Hindlimb muscle (tissue), 1 donor: ENCODE data around the gene FADS1. TPM values are rescaled to one million over a fixed set of nuclear protein-coding genes. Genes with fewer than 3 reads are reported as not detected.
A peak's percentile ranks its signal among the peaks of the same experiment; 100 is the strongest.

Source experiments
- DNase-seq: peaks from one replicate; pipeline ENCODE4 v3.0.0-alpha.2; 2013
- polyA plus RNA-seq: library from polyadenylated mRNA; unstranded; fragments of 120-200 nt; gene quantifications from one replicate; pipeline ENCODE4 v1.2.1, GENCODE V29; 2013; ENCODE audit not compliant: insufficient read length

The FADS1 gene
- polyA plus RNA-seq, 1 donor = 16.3 TPM

GRCh38 chr11:61844909-61845565, 28.2 kb upstream of the FADS1 start:
- DNase-seq = peak; percentile 54

- DNase-seq = no peak
Measured at GRCh38 chr11:61842528-61842820, 25.7 kb upstream of the FADS1 start.

- no peak for DNase-seq
Measured at GRCh38 chr11:61841636-61842527, 25.1 kb upstream of the FADS1 start.

GRCh38 chr11:61840371-61840770, 23.6 kb upstream of the FADS1 start:
- DNase-seq = no peak

GRCh38 chr11:61839742-61840141, 22.9 kb upstream of the FADS1 start:
- DNase-seq = no peak

GRCh38 chr11:61838921-61839320, 22.1 kb upstream of the FADS1 start:
- DNase-seq = no peak

GRCh38 chr11:61838501-61838900, 21.7 kb upstream of the FADS1 start:
- DNase-seq = no peak

GRCh38 chr11:61837411-61838005, 20.7 kb upstream of the FADS1 start:
- no peak for DNase-seq

- DNase-seq = no peak
Measured at GRCh38 chr11:61836193-61836592, 19.4 kb upstream of the FADS1 start.

- DNase-seq = peak; percentile 64
Measured at GRCh38 chr11:61834278-61835048, 17.7 kb upstream of the FADS1 start.

GRCh38 chr11:61833926-61834277, 17.1 kb upstream of the FADS1 start:
- DNase-seq = no peak

GRCh38 chr11:61833471-61833870, 16.7 kb upstream of the FADS1 start:
- DNase-seq = no peak

GRCh38 chr11:61832754-61833153, 16.0 kb upstream of the FADS1 start:
- DNase-seq = no peak

GRCh38 chr11:61832207-61832606, 15.4 kb upstream of the FADS1 start:
- DNase-seq = no peak

GRCh38 chr11:61830237-61831105, 13.7 kb upstream of the FADS1 start:
- no peak for DNase-seq

- no peak for DNase-seq
Measured at GRCh38 chr11:61829806-61830205, 13.0 kb upstream of the FADS1 start.

GRCh38 chr11:61828629-61829407, 12.0 kb upstream of the FADS1 start:
- peak; percentile 52 for DNase-seq

- no peak for DNase-seq
Measured at GRCh38 chr11:61828379-61828628, 11.5 kb upstream of the FADS1 start.

GRCh38 chr11:61827571-61828378, 11.0 kb upstream of the FADS1 start, which contains the start of gene FADS2:
Gene FADS2, plus strand, starts transcription at chr11:61828300. Its CDS starts 91 bp downstream, at chr11:61828391.
- peak; percentile 97 for DNase-seq

GRCh38 chr11:61826930-61827570, 10.2 kb upstream of the FADS1 start:
- peak; percentile 49 for DNase-seq
